Activated naive CD4-positive, alpha-beta T cell treated with anti-CD3 and anti-CD28 coated beads, Interleukin-2, amount 50 U/mL, for 24 hours (primary cell): ENCODE measurements around the gene SPEG.

ENCODE experiments used
- H3K27ac Mint-ChIP-seq: one replicate; pipeline ENCODE4 v1.8.0; 2021; ENCODE audit warnings: mild to moderate bottlenecking, mixed read lengths
- H3K27me3 Mint-ChIP-seq: one replicate; pipeline ENCODE4 v1.8.0; 2021; ENCODE audit warnings: mixed read lengths
- H3K36me3 Mint-ChIP-seq: one replicate; pipeline ENCODE4 v1.8.0; 2021; ENCODE audit warnings: mixed read lengths
- H3K4me1 Mint-ChIP-seq: one replicate; pipeline ENCODE4 v1.8.0; 2021; ENCODE audit warnings: mixed read lengths
- H3K4me3 Mint-ChIP-seq: one replicate; pipeline ENCODE4 v1.8.0; 2021; ENCODE audit warnings: mild to moderate bottlenecking, mixed read lengths
- H3K9me3 Mint-ChIP-seq: one replicate; pipeline ENCODE4 v1.8.0; 2021; ENCODE audit warnings: mixed read lengths

The SPEG gene

GRCh38 chr2:219483451-219484342 lies 49.1 kb downstream of the SPEG start:
- Mint-ChIP-seq H3K4me3 (peak overlapping the region; percentile 58), H3K9me3 (no peaks in the 10 kb centered on the region), H3K27ac (no peak overlapping the region), H3K36me3 (no peaks in the 10 kb centered on the region), H3K27me3 (peaks cover 24% of the 10 kb centered on the region), H3K4me1 (peaks cover 4% of the 10 kb centered on the region)

- Mint-ChIP-seq H3K36me3 (no peaks in the 10 kb centered on the region), H3K9me3 (no peaks in the 10 kb centered on the region), H3K27me3 (peaks cover 24% of the 10 kb centered on the region), H3K4me3 (peak overlapping the region; percentile 58), H3K4me1 (peaks cover 4% of the 10 kb centered on the region), H3K27ac (no peak overlapping the region)
These were observed 49.9 kb downstream of the SPEG start for GRCh38 chr2:219484343-219485200.

- peaks cover 24% of the 10 kb centered on the region for H3K27me3 Mint-ChIP-seq
- H3K27ac Mint-ChIP-seq = no peak overlapping the region
These were observed 50.5 kb downstream of the SPEG start for GRCh38 chr2:219485201-219485580.

GRCh38 chr2:219486380-219486959 lies 51.8 kb downstream of the SPEG start:
- H3K36me3 Mint-ChIP-seq = no peaks in the 10 kb centered on the region
- no peak overlapping the region for H3K27ac Mint-ChIP-seq
- H3K4me3 Mint-ChIP-seq = no peak overlapping the region
- H3K9me3 Mint-ChIP-seq = no peaks in the 10 kb centered on the region
- peaks cover 4% of the 10 kb centered on the region for H3K4me1 Mint-ChIP-seq
- peaks cover 21% of the 10 kb centered on the region for H3K27me3 Mint-ChIP-seq

More at GRCh38 chr2:219485201-219485580, 50.5 kb downstream of the SPEG start:
- peaks cover 4% of the 10 kb centered on the region for H3K4me1 Mint-ChIP-seq
- H3K4me3 Mint-ChIP-seq = no peak overlapping the region
- H3K36me3 Mint-ChIP-seq = no peaks in the 10 kb centered on the region
- H3K9me3 Mint-ChIP-seq = no peaks in the 10 kb centered on the region

- peaks cover 21% of the 10 kb centered on the region for H3K27me3 Mint-ChIP-seq
- H3K4me3 Mint-ChIP-seq = no peak overlapping the region
- peaks cover 4% of the 10 kb centered on the region for H3K4me1 Mint-ChIP-seq
- no peaks in the 10 kb centered on the region for H3K9me3 Mint-ChIP-seq
- no peak overlapping the region for H3K27ac Mint-ChIP-seq
- no peaks in the 10 kb centered on the region for H3K36me3 Mint-ChIP-seq
These were observed 53.7 kb downstream of the SPEG start for GRCh38 chr2:219488149-219488843.

GRCh38 chr2:219488844-219489194 lies 54.2 kb downstream of the SPEG start:
- Mint-ChIP-seq H3K36me3 (no peaks in the 10 kb centered on the region), H3K4me1 (peaks cover 4% of the 10 kb centered on the region), H3K27ac (no peak overlapping the region), H3K27me3 (peaks cover 22% of the 10 kb centered on the region), H3K9me3 (no peaks in the 10 kb centered on the region), H3K4me3 (no peak overlapping the region)

GRCh38 chr2:219489315-219489714 lies 54.7 kb downstream of the SPEG start:
- Mint-ChIP-seq H3K27me3 (peaks cover 21% of the 10 kb centered on the region), H3K36me3 (no peaks in the 10 kb centered on the region), H3K27ac (no peak overlapping the region), H3K4me3 (no peak overlapping the region), H3K9me3 (no peaks in the 10 kb centered on the region), H3K4me1 (peaks cover under 1% of the 10 kb centered on the region)

GRCh38 chr2:219490186-219490585 lies 55.5 kb downstream of the SPEG start:
- no peak overlapping the region for H3K27ac Mint-ChIP-seq
- peaks cover 24% of the 10 kb centered on the region for H3K27me3 Mint-ChIP-seq
- H3K36me3 Mint-ChIP-seq = no peaks in the 10 kb centered on the region
- no peaks in the 10 kb centered on the region for H3K4me1 Mint-ChIP-seq
- H3K9me3 Mint-ChIP-seq = no peaks in the 10 kb centered on the region
- H3K4me3 Mint-ChIP-seq = no peak overlapping the region

GRCh38 chr2:219490600-219491130 lies 56.0 kb downstream of the SPEG start:
- no peak overlapping the region for H3K4me3 Mint-ChIP-seq
- H3K27me3 Mint-ChIP-seq = peaks cover 22% of the 10 kb centered on the region
- no peaks in the 10 kb centered on the region for H3K9me3 Mint-ChIP-seq
- no peak overlapping the region for H3K27ac Mint-ChIP-seq
- H3K4me1 Mint-ChIP-seq = no peaks in the 10 kb centered on the region
- no peaks in the 10 kb centered on the region for H3K36me3 Mint-ChIP-seq

- no peaks in the 10 kb centered on the region for H3K36me3 Mint-ChIP-seq
- peaks cover 19% of the 10 kb centered on the region for H3K27me3 Mint-ChIP-seq
- no peak overlapping the region for H3K4me3 Mint-ChIP-seq
- peaks cover 3% of the 10 kb centered on the region for H3K4me1 Mint-ChIP-seq
- H3K9me3 Mint-ChIP-seq = no peaks in the 10 kb centered on the region
- H3K27ac Mint-ChIP-seq = no peak overlapping the region
These were observed 56.8 kb downstream of the SPEG start for GRCh38 chr2:219491278-219491963.

- no peaks in the 10 kb centered on the region for H3K9me3 Mint-ChIP-seq
- H3K4me3 Mint-ChIP-seq = no peak overlapping the region
These were observed 57.9 kb downstream of the SPEG start for GRCh38 chr2:219492575-219492974.

GRCh38 chr2:219493086-219493485 lies 58.4 kb downstream of the SPEG start:
- Mint-ChIP-seq H3K27me3 (peaks cover 16% of the 10 kb centered on the region), H3K36me3 (no peaks in the 10 kb centered on the region), H3K9me3 (no peaks in the 10 kb centered on the region), H3K27ac (no peak overlapping the region), H3K4me1 (peaks cover 12% of the 10 kb centered on the region), H3K4me3 (no peak overlapping the region)

More at GRCh38 chr2:219492575-219492974, 57.9 kb downstream of the SPEG start:
- Mint-ChIP-seq H3K27ac (no peak overlapping the region), H3K27me3 (peaks cover 16% of the 10 kb centered on the region), H3K36me3 (no peaks in the 10 kb centered on the region), H3K4me1 (peaks cover 10% of the 10 kb centered on the region)

- peaks cover 21% of the 10 kb centered on the region for H3K27me3 Mint-ChIP-seq
- no peaks in the 10 kb centered on the region for H3K9me3 Mint-ChIP-seq
- peaks cover 31% of the 10 kb centered on the region for H3K4me1 Mint-ChIP-seq
- H3K36me3 Mint-ChIP-seq = no peaks in the 10 kb centered on the region
- H3K4me3 Mint-ChIP-seq = no peak overlapping the region
- no peak overlapping the region for H3K27ac Mint-ChIP-seq
These were observed 60.4 kb downstream of the SPEG start for GRCh38 chr2:219494952-219495530.

GRCh38 chr2:219495531-219496122 lies 61.0 kb downstream of the SPEG start:
- Mint-ChIP-seq H3K4me3 (no peak overlapping the region), H3K4me1 (peaks cover 35% of the 10 kb centered on the region), H3K27me3 (peaks cover 21% of the 10 kb centered on the region), H3K9me3 (no peaks in the 10 kb centered on the region), H3K36me3 (no peaks in the 10 kb centered on the region), H3K27ac (peak overlapping the region; percentile 23)
